HL-60/S4 treated with retinoic acid at 250 ng/mL for 4 days and 3 days (cell line): ENCODE measurements around the gene DLGAP4.

Experiments used
- in situ Hi-C: fragments of 300-500 bp; cut with MboI; formaldehyde crosslinking; loops from 2 replicates; pipeline ENCODE4 v1.7.0; 2022; ENCODE audit warnings: low sequenced_read_pairs

The DLGAP4 gene

DNA sequence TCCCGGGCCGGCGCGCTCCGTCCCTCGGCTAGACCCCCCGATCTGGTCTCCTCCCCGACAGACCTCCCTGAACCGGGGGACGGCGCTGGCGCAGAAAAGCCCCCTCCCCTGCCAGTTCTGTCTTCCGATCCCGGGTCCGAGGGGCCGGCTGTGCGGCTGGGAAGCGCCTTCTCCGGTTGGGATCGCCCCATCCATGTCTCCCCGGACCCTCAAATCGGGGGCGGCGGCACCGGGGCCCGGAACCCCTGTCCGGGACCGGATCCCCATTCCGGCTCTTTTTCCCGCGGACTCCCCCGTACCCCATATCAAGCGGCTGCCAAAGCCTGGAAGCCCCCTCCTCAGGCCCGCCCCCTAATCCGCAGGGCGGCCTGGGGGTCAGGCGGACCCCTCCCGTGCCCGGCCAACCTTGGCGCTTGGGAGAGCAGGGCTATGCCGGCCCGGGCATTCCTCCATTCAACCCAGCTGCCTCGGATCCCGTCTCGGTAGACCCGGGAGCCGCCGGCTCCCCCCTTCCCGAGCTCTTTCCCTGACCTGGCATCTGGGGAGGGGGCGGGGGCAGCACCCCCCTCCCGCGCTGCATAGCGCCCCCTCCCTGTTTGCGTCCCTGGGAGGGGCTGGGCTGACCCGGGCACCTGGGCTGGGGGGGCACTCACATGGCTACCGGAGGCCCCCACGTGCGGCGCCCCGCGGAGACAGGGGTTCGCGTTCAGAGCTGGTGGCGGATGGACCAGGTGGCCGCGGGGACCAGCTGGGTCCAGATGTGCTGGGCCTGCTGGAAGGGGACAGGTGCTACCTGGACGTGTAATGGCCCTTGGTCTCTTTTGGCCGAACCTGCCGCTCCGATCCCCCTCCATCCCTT, 643 bp downstream of the DLGAP4 start:
- in situ Hi-C loops, result no loop called here

DNA sequence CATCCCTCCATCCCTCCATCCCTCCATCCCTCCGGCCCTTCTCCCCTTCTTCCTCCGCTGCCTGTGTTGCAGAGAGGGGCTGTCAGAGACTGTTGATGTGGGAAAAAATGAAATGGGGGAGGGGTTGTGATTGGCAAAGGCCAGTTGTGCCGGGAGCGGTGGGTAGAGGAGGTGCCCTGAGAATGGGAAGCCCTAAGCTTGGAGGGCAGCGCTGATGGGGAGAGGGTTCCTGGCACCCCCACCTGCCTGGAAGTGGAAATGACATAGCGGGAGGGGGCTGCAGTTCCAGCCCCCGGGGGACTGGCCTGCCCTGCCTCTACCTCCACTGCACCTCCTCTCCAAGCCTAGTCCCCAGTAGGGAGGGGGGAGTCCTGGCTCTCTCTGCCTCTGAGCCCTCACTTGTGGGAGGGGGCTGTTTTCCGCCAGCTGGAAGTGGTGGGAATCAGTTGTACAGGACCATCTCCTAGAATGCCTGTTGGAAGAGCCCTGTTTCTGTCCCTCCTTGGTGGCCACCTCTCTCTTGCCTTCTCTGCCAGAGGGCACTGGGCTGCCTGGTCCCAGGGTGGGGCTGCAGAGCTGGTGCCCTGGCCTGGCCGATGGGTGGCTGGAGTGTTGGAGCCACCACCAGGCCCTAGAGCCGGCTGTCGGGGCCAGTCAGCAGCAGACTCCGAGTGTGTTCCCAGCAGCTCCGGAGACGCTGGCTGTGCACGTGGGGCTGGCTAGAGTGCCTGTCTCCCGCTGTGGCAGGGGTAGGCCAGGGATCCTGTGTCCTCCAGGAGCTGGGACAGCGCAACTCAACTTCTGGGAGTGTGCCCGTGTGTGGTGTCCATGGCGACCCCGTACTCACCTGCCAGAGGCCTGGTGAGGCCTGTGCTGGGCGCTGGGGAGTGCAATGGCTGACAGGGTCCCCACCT, 1.5 kb downstream of the DLGAP4 start:
- in situ Hi-C loops, result no loop called here

DNA sequence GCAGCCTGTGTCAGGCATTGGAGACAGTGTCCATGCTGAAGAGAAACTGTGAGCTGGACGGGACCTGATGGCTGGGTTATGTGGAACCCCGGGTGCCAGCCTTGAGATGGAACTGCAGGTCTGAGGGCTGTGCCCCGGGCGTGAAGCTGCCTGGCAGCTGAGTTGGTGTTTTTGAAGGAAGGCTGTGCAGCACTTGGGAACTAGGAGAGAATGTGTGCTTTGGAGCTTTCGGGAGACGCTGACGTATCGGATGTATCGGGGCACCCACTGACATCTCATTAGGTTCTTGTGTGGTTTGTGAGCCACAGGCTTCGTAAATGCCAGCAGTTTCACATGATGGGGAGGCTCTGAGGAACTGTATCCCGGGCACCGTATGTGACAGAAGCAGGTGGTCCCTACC, 2.2 kb downstream of the DLGAP4 start:
- in situ Hi-C loops, result no loop called here

DNA sequence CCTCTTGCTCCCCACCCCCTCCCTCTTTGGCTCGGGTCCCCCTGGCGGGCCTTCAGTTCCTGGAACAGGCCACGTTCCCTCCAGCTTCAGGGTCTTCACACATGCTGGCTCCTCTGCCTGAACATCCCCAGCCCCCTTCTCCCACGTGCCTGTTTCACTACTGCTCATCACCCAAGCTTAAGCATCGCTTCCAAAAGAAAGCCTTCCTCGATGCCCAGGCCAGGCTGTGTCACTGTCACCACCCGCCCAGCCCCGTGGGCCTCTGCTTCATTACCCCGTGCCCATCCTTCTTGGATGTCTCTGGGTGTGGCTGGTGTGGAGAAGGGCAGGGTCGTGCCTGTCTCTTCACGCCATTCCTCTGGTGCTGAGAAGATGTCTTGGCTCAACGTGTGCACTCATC, 2.8 kb downstream of the DLGAP4 start:
- in situ Hi-C loops, result no loop called here

DNA sequence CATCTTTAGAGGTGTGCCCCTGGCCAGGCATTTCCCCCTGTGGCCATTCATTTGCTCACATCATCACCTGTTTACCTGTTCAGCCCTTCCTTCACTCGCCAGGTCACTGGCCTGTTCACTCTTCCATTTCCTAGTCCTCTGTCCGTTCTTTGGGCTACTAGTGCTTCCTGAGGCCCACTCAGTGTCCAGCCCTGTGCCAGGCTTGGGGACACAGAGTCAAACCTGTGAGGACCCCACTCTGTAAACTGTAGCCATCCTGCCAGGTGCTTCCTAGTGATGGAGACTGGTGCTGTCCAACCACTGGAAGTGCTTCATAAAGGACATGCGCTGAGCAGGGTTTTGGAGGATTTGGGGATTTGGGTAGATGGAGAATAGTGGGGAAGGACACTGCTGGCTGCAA, 3.5 kb downstream of the DLGAP4 start:
- in situ Hi-C loops, result no loop called here

DNA sequence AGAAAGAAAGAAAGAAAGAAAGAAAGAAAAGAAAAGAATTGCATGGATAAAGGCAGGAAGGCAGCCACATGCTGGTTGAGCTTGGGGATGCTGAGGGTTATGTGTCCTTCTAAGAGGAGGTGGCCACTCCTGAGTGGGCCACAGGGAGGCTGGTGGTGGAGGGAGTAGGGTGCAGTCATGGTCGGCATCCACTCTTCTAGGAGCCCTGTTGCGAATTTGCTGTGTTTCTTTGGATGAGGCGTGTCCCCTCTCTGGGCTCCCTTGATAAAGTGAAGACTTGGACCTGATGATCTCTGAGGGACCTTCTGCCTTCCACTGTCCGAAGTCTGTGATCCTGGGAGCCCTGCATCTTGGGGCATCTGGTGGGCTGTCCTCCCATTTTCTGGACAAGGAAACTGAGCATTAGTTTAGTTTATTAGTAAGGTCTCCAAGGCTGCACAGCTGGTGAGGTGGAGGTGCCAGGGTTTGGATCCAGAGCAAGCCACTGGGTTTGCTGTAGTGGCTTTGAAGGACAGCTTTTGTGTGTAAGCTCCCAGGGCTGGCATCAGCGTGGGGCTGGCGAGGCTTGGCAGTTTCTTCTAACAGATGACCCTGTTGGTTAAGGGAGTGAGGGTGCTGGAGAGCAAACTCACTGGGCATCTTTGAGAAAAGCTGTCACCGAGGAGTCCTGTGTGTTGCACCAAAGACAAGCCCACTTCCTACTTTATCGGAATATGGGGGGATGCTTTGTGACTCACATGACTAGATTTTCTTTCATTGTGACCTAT, 4.3 kb downstream of the DLGAP4 start:
- in situ Hi-C loops, result no loop called here

DNA sequence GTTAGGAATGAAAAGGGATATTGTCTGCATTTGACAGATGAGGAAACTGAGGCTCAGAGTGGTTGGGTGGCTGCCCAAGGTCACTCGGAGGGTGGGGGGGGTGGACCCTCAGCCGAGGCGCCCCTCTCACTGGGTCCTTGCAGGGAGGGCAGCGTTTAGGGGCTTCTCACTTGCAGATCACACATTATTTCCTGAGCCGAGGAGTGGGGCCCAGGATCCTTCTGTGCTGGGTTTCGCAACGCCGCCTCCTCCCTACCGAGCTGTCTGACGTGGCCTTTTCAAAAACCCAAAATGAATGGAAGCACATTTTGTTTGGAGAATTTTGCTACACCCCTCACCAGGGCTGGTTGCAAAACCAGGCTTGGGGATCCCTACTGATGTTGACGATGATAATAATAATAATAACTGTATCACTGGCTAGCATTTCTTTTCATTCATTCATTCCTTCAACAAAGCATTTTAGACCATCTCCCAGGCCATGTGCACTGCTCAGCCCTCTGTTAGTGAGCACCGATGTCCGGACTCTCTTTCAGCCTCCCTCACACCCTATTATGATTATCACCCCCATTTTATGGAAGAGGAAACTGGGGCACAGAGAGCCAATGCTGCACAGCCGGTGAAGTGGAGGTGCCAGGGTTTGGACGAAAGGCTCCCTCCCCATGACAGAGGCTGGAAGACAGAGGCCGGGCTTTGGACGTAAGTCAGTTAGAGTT, 5.2 kb downstream of the DLGAP4 start:
- in situ Hi-C loops, result no loop called here

DNA sequence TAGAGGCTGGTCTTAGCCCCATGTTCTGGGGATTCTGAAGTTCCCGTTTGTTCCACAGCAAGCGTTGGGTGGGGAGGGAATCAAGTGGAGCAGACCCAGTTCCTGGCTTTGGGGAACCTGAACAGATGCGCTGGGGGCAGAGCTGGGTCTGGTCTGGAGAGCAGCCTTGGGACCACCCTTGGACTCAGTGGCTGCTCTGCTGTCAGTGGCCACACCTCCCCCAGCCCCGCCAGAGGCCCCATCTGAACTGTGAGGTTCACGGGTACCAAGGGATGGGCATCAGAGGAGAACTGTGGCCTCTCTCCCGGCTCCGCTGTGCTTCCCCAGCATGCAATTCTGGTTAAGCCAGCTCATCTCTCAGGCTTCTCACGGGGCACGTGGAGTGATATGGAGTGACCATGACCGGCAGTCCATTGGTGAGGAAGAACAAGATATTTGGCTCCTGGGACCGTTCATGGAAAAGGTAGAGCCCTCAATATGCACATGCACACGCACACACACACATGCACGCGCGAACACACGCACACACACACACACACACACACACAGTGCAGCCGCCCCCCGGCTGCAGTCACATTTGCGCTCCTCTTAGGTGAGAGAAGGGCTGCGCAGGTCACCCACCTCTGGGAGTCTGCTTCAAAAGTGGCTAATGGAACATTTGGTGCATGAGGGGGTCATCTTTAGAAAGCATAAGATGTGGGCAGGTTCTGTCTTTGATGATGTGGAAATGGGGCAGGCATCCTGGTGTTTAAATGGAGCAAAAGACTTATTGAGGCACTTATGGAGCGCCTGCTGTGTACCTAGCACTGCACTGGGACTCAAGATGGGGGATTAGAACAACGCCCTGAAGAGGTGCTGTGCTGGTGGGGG, 6.0 kb downstream of the DLGAP4 start:
- in situ Hi-C loops, result no loop called here

DNA sequence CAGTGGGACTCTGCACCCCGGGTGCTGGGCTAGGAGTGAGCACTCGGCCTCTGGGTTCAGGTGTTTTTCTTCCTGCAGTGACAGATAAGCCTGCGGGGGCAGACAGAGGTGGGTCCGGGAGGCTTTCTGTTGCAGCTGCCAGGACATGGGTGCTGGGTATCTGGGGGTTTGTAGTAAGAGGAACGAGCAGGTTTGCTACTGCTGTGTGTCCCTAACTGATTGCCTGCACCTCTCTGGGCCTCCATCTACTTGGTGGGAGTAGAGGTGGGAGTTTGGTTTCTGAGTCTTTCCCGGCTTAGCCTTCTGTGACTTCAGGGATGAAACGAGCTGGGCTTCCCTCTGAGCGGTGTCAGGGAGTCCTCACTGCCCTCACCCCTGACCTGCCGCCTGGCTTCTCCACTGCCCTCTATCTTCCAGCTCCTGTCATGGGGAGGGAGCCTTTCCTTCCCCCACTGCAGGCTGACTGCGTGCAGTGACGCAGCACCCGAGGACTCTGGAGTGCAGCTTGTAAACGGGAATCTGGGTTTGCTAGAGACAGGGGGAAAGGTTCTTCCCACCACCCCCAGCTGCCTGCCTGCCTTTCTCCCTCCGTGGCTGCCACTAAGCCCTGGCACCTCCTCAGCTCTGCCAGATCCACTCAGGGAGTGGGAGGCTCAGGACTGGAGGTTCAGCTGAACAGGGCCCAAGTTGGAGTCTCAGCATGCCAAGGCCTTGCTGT, 6.7 kb downstream of the DLGAP4 start:
- in situ Hi-C loops, result no loop called here

DNA sequence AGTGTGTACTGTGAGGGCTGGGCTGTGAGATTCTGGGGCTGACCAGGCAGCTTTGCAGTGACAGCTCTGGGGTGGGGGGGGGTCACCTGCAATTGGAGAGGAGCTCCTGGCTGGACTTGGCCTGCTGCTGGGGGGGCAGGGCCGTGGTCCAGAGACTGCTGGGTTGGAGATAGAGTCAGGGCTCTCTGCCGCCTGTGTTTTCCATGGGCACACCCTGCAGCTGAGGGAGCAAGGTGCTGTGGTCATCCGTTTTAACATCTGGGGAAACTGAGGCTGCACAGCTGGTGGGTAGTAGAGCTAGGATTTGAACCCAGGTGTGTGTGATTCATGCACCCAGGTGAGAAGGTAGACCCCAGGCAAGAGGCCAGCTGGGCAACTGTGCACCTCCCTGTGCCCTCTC, 7.3 kb downstream of the DLGAP4 start:
- in situ Hi-C loops, result no loop called here

DNA sequence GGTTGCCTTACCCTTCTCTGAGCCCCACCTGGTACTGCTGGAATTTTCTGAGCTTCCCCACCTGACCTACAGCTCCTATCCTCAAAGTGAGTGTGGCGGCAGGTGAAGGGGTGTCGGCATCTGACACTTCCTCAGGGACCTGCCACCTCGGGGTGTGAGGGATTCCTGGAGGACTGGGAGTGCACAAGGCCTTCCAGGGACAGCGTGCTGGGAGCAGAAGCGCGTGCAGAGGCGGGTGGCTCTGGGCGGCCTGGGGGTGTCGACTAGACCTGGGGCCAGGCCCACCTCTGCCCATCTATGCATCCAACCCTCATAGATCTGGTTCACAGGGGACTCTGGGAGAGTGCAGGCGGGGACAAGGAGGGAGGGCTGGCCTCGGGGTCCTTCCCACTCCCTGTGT, 7.8 kb downstream of the DLGAP4 start:
- in situ Hi-C loops, result no loop called here

DNA sequence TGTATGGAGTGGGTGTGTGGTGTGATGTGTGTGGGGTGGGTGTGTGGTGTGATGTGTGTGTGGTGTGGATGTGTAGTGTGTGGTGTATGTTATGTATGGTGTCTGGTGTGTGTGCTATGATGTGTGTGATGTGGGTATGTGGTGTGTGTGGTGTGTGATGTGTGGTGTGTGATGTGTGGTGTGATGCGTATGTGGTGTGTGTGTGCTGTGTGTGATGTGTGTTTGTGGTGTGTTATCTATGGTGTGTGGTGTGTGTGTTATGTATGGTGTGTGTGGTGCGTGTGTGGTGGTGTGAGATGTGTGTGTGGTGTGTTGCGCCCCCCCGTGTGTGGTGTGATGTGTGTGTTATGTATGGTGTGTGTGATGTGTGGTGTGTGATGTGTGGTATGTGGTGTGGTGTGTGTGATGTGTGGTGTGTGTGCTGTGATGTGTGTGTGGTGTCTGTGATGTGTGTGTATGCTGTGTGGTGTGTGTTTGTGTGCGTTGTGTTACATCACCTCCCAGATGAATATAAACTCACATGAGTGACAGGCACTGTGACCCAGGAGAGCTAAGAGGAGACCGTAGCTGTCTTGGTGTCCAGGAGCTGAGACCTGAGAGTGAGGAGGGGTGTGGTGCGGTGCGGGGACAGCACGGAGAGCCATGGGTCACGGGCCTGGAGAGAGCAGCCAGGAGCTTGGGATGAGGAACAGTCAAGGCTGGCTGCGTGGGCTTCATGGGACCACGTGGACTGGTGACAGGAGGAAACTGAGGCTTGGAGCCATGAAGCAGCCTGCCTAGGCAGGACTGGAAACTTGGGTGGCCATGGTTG, 8.8 kb downstream of the DLGAP4 start:
- in situ Hi-C loops, result no loop called here

DNA sequence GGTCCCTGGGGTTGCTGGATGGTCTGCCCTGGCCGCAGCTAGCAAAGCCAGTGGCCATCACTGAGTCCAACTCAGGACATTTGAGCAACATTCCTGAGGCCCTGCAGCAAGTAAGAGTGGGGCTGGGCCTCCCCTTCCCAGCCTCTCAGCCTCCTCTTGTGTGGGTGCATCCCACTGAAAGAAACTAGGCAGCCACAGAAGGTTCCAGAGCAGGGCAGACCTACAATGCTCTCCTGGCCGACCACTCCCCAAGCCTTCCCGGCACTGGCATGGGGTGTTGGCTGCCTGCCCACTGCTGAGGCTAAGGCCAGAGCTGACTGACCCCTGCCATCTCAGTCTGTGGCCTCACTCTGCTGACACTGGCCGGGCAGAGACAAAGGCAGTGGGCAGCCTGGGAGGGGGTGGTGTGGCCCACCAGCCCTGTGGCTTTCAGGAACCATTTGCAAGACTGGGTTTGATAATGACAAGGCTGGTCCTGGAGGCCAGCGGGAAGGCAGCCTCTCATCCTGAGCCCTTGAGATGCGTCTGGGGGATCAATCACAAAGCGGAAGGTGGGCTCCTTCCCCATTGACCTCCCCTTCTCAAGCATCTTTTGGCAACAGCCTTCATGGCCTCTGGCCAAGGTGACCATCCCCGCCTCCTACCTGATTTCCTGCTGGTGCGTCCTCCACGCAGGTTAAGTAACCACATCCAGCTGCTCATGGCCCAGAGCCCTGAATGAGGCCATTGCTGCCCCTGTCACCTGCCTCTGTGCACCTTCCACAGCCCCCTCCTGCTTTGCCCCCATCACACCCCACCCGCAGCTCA, 9.6 kb downstream of the DLGAP4 start:
- in situ Hi-C loops, result no loop called here

DNA sequence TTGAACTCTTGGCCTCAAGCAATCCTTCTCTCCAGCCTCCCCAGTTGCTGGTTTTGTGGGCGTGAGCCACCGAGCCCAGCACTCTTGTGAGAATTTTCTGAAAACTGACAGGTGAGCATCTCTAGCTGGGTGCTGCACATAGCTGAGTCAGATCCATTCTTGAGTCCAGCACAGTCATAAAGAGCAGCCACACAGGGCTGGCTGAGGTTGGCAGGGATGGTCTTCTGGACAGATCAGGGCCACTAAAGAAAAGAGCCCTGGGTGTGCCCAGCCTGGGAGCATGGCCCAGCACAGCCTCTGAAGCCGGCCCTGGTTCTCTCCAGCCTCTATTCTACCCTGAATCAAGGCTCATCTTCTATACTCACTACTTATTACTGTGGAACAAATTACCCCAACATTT, 11.5 kb downstream of the DLGAP4 start:
- in situ Hi-C loops, result no loop called here

DNA sequence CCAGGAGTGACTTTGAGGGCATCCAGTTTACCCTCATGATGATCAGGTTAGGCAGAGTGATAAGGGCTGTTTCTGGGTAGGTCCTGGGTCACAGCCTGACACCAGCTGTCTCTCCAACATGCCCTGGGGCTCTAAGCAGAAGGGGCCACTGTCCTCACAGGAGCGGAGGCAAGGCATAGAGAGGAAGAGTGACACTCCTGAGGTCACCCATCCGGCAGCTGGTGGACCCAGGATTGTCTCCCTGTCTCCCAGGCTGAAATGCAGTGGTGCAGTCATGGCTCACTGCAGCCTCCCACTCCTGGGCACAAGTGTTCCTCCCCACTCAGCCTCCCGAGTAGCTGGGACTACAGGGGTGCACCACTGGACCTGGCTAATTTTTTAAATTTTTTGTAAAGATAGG, 12.0 kb downstream of the DLGAP4 start:
- in situ Hi-C loops, result no loop called here

DNA sequence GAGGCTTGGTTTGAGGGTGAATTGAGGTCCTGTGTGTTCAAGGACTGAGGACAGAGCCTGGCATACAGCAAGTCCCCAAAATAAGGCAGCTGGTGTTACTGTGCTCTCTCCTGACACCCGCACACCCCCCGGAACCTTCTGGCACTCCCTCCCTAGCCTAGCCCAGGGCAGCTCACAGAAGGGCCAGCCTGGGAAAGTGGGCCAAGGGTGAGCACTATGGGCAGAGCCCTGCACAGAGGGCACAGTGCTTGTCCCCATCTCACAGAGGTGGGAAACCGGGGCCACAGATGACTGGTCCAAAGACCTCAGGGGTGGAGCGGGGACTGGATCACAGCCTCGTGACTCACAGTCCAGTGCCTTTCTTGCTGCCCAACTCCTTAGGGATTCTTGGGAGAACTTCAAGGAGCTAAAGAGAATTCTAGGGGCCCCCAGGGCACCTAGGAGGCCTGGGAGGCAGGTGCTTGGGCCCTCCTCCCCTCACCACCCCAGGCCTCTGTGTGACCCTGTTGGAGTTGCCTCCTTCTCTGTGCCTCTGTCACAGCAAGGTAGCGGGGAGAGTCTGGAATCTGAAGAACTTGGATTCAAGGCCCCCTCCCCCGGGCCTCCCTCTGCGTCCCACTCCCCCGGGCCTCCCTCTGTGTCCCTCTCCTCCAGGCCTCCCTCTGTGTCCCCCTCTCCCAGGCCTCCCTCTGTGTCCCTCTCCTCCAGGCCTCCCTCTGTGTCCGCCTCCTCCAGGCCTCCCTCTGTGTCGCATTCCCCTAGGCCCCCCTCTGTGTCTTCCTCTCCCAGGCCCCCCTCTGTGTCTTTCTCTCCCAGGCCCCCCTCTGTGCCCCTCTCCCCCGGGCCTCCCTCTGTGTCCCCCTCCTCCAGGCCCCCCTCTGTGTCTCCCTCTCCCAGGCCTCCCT, 13.5 kb downstream of the DLGAP4 start:
- in situ Hi-C loops, result no loop called here
